Measurements from ENCODE around the gene IFNL4. TPM values are rescaled to one million over a fixed set of nuclear protein-coding genes. Genes with fewer than 3 reads are reported as not detected.

The IFNL4 gene
- total and polyA plus RNA-seq, 9 of the 15 experiments (the other 6 are each of a cell fraction or from before 2014, with no cell fraction given), result not detected

- no peaks in the 10 kb centered on the region for H3K36me3 ChIP-seq (ENCODE audit: control insufficient read depth, insufficient read depth, low read length)
- no peak overlapping the region for H3K27ac ChIP-seq (ENCODE audit: extremely low read depth, low read depth, low read length)
- H3K9ac ChIP-seq (ENCODE audit: insufficient read depth in 1 of 2, low read depth in 2 of 2, low read length in 2 of 2), result peak overlapping the region in 1 of 2 experiments; percentile 1; a peak in 1 of 4 replicates
- H4K20me1 ChIP-seq (replicated peaks; ENCODE audit: control insufficient read depth, insufficient read depth, low read length), result no peaks in the 10 kb centered on the region
- no peaks in the 10 kb centered on the region for H3K79me2 ChIP-seq (ENCODE audit: control insufficient read depth, insufficient read depth, low read length)
- H3K9me3 ChIP-seq (replicated peaks; ENCODE audit: control insufficient read depth, insufficient read depth, low read depth, low read length), result no peaks in the 10 kb centered on the region
- no peak overlapping the region for H3K4me2 ChIP-seq (ENCODE audit: insufficient read depth, low read length)
- no peaks in the 10 kb centered on the region for H3K9me1 ChIP-seq (ENCODE audit: control insufficient read depth, insufficient read depth, low read length)
- DNase-seq (ENCODE audit: extremely low read depth in 1 of 4, low spot score in 3 of 4) (no peak), FAIRE-seq (no peak), ATAC-seq (no peak)
- WGBS (ENCODE audit: insufficient coverage, low coverage, missing lambda C conversion rate), result 79% methylated on average over 30 of the region's 92 CpGs
- TF ChIP-seq CBX3 (IDR thresholded peaks at IDR 0.05; ENCODE audit: borderline replicate concordance in 1 of 2, low read length in 2 of 2) (no peak), HMGXB4 (CRISPR knock-in tag; IDR thresholded peaks at IDR 0.05) (no peak), CHAMP1 (IDR thresholded peaks at IDR 0.05) (no peak), HNRNPUL1 (IDR thresholded peaks at IDR 0.05; ENCODE audit: low read length) (no peak), BACH1 (tag; IDR thresholded peaks at IDR 0.05) (no peak), E2F5 (CRISPR knock-in tag; IDR thresholded peaks at IDR 0.05) (no peak), SMAD2 (IDR thresholded peaks at IDR 0.05; ENCODE audit: low read depth, low read length) (no peak)
- TF ChIP-seq, protein P1, sequence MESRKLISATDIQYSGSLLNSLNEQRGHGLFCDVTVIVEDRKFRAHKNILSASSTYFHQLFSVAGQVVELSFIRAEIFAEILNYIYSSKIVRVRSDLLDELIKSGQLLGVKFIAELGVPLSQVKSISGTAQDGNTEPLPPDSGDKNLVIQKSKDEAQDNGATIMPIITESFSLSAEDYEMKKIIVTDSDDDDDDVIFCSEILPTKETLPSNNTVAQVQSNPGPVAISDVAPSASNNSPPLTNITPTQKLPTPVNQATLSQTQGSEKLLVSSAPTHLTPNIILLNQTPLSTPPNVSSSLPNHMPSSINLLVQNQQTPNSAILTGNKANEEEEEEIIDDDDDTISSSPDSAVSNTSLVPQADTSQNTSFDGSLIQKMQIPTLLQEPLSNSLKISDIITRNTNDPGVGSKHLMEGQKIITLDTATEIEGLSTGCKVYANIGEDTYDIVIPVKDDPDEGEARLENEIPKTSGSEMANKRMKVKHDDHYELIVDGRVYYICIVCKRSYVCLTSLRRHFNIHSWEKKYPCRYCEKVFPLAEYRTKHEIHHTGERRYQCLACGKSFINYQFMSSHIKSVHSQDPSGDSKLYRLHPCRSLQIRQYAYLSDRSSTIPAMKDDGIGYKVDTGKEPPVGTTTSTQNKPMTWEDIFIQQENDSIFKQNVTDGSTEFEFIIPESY (CRISPR knock-in tag; IDR thresholded peaks at IDR 0.05), result peak; percentile 40
- no TSS peak for BruUV-seq (replicated peaks)
- no peaks in the 10 kb centered on the region for H3K27me3 ChIP-seq (ENCODE audit: control insufficient read depth in 2 of 2, insufficient read depth in 2 of 2, low read length in 2 of 2)
- in situ Hi-C loops (cut with MboI), result no loop called here
- ChIA-PET POLR2A (no interaction called here), CTCF (ENCODE audit: low intra/inter-chr PET ratio) (no interaction called here)
- intact Hi-C loops (cut with micrococcal nuclease), result no loop called here
- H3K4me3 ChIP-seq, result no peak overlapping the region
- no peak overlapping the region for H2AFZ ChIP-seq (ENCODE audit: low read depth, low read length)
- H3K4me1 ChIP-seq (replicated peaks in 1 of 2; ENCODE audit: control insufficient read depth in 2 of 2, insufficient read depth in 2 of 2, low read length in 2 of 2), result peaks cover 13 to 29% of the 10 kb centered on the region in 2 experiments
Observed at GRCh38 chr19:39247701-39248664, 673 bp downstream of the IFNL4 start.

All from K562 (cell line).